Liver (tissue), 9 donors: ENCODE data around the gene OR8D2. TPM values are rescaled to one million over a fixed set of nuclear protein-coding genes. Genes with fewer than 3 reads are reported as not detected.

ENCODE experiments used
- DNase-seq: peaks from one replicate; pipeline ENCODE4 v3.0.0-alpha.2; 2017; ENCODE audit warnings: low spot score
- H3K27ac ChIP-seq, 2 donors: one replicate each; pipeline ENCODE4 v1.7.0; 2013; ENCODE audit warnings: inconsistent platforms in 2 of 2, low read length in 2 of 2, control low read depth in 1 of 2, low read depth in 1 of 2, mild to moderate bottlenecking in 1 of 2
- H3K27me3 ChIP-seq, 4 donors: one replicate each; pipeline versions ENCODE4 v1.6.1 to v1.7.0; 2013; ENCODE audit warnings: low read length in 3 of 4, inconsistent platforms in 1 of 4, mild to moderate bottlenecking in 1 of 4, moderate library complexity in 1 of 4; ENCODE audit not compliant: control insufficient read depth in 4 of 4, insufficient read depth in 4 of 4
- H3K36me3 ChIP-seq, 4 donors: one replicate each; pipeline versions ENCODE4 v1.6.1 to v1.7.0; 2013; ENCODE audit warnings: low read length in 3 of 4, mild to moderate bottlenecking in 3 of 4, low read depth in 1 of 4, moderate library complexity in 1 of 4; ENCODE audit not compliant: control insufficient read depth in 4 of 4, insufficient read depth in 3 of 4
- H3K4me1 ChIP-seq, 4 donors: one replicate each; pipeline versions ENCODE4 v1.6.1 to v1.7.0; 2013; ENCODE audit warnings: low read length in 3 of 4, mild to moderate bottlenecking in 3 of 4, moderate library complexity in 1 of 4; ENCODE audit not compliant: control insufficient read depth in 4 of 4, insufficient read depth in 4 of 4
- H3K4me3 ChIP-seq, 3 donors: one replicate each; pipeline versions ENCODE4 v1.6.1 to v1.7.0; 2013; ENCODE audit warnings: low read length in 3 of 3, control low read depth in 1 of 3, low read depth in 1 of 3, mild to moderate bottlenecking in 1 of 3
- H3K9ac ChIP-seq, 2 donors: one replicate each; pipeline ENCODE4 v1.7.0; 2013; ENCODE audit warnings: low read length in 2 of 2, mild to moderate bottlenecking in 2 of 2, moderate library complexity in 2 of 2, control low read depth in 1 of 2, low read depth in 1 of 2
- H3K9me3 ChIP-seq, 4 donors: one replicate each; pipeline versions ENCODE4 v1.6.1 to v1.7.0; 2013; ENCODE audit warnings: low read length in 3 of 4; ENCODE audit not compliant: control insufficient read depth in 4 of 4
- ATF3 ChIP-seq: IDR thresholded peaks from 2 replicates; pipeline ENCODE4 v1.6.1; 2016; ENCODE audit warnings: antibody characterized with exemption
- EGR1 ChIP-seq, 2 donors: IDR thresholded peaks; 2 replicates each; pipeline ENCODE4 v1.6.1; 2016 to 2018; ENCODE audit warnings: antibody characterized with exemption in 2 of 2, low read depth in 2 of 2
- FOXA1 ChIP-seq: IDR thresholded peaks from 2 replicates; pipeline ENCODE4 v1.6.1; 2016; ENCODE audit warnings: antibody characterized with exemption
- FOXA2 ChIP-seq: IDR thresholded peaks from 2 replicates; pipeline ENCODE4 v1.6.1; 2016; ENCODE audit warnings: antibody characterized with exemption
- GABPA ChIP-seq, 2 donors: IDR thresholded peaks in 1 of 2; conservative IDR thresholded peaks in 1 of 2; 2 replicates each; pipeline ENCODE4 v1.6.1; 2016; ENCODE audit warnings: antibody characterized with exemption in 2 of 2, mild to moderate bottlenecking in 1 of 2, moderate library complexity in 1 of 2
- HNF4A ChIP-seq, 2 donors: conservative IDR thresholded peaks; 2 replicates each; pipeline ENCODE4 v1.6.1; 2016; ENCODE audit warnings: antibody characterized with exemption in 2 of 2, mild to moderate bottlenecking in 2 of 2
- HNF4G ChIP-seq: IDR thresholded peaks from 2 replicates; pipeline ENCODE4 v1.6.1; 2016; ENCODE audit warnings: antibody characterized with exemption
- JUND ChIP-seq, 2 donors: IDR thresholded peaks; 2 replicates each; pipeline ENCODE4 v1.6.1; 2016; ENCODE audit warnings: antibody characterized with exemption in 2 of 2
- MAX ChIP-seq: IDR thresholded peaks from 2 replicates; pipeline ENCODE4 v1.6.1; 2016; ENCODE audit warnings: antibody characterized with exemption
- NR2F2 ChIP-seq: IDR thresholded peaks from 2 replicates; pipeline ENCODE4 v1.6.1; 2016; ENCODE audit warnings: antibody characterized with exemption
- RAD21 ChIP-seq, 2 donors: IDR thresholded peaks; 2 replicates each; pipeline ENCODE4 v1.6.1; 2016; ENCODE audit warnings: antibody characterized with exemption in 2 of 2, mild to moderate bottlenecking in 2 of 2
- RXRA ChIP-seq, 2 donors: IDR thresholded peaks; 2 replicates each; pipeline ENCODE4 v1.6.1; 2017 to 2018; ENCODE audit warnings: antibody characterized with exemption in 2 of 2, mild to moderate bottlenecking in 1 of 2
- SP1 ChIP-seq: IDR thresholded peaks from 2 replicates; pipeline ENCODE4 v1.6.1; 2018; ENCODE audit warnings: antibody characterized with exemption, mild to moderate bottlenecking
- TAF1 ChIP-seq: conservative IDR thresholded peaks from 2 replicates; pipeline ENCODE4 v1.6.1; 2016; ENCODE audit warnings: antibody characterized with exemption, mild to moderate bottlenecking
- YY1 ChIP-seq: IDR thresholded peaks from 2 replicates; pipeline ENCODE4 v1.6.1; 2016; ENCODE audit warnings: antibody characterized with exemption, mild to moderate bottlenecking
- ZBTB33 ChIP-seq: IDR thresholded peaks from 2 replicates; pipeline ENCODE4 v1.6.1; 2016; ENCODE audit warnings: antibody characterized with exemption
- WGBS: extraction: QIAGEN DNeasy Blood & Tissue Kit; methylation state at CpG from one replicate; pipeline ENCODE4 v1.1.7; 2013; 5-methylcytosine and 5-hydroxymethylcytosine counted together
- polyA plus RNA-seq, 2 donors: library from polyadenylated mRNA; stranded (reverse) in 1 of 2; unstranded in 1 of 2; fragments of 200-250 nt in 1 of 2; fragments of >200 nt in 1 of 2; fragmentation: Nextera tagmentation in 1 of 2; extraction: Ambion mirVana in 1 of 2; gene quantifications; one replicate each; pipeline versions ENCODE4 v1.2.1 to v1.2.3, GENCODE V29; 2013 to 2015
- total RNA-seq, 2 donors: library from RNA; depleted of rRNA; stranded (reverse); fragments of >200 nt; gene quantifications; one replicate each; pipeline ENCODE4 v1.2.3, GENCODE V29; 2014
- TF ChIP-seq, protein P1 (sequence below): IDR thresholded peaks from 2 replicates; pipeline ENCODE4 v1.6.1; 2016; ENCODE audit warnings: antibody characterized with exemption, mild to moderate bottlenecking
- donor health status: healthy.
- donor health status: healthy.
- donor health status: healthy.
- donor health status: healthy.
- donor health status: healthy.

The OR8D2 gene
- total and polyA plus RNA-seq, 4 donors, result not detected

- 62% methylated on average over 3 of the region's 3 CpGs for WGBS
- no peaks in the 10 kb centered on the region for H3K4me1 ChIP-seq
- H3K4me3 ChIP-seq, result no peak overlapping the region
- H3K9ac ChIP-seq, result no peak overlapping the region
- no peak for DNase-seq
- peaks cover 0 to 1% (median 0%) of the 10 kb centered on the region in 4 donors for H3K9me3 ChIP-seq
- H3K27ac ChIP-seq, result no peak overlapping the region
- no peaks in the 10 kb centered on the region for H3K27me3 ChIP-seq
- no peaks in the 10 kb centered on the region for H3K36me3 ChIP-seq
- TF ChIP-seq GABPA (IDR thresholded peaks at IDR 0.05 in 1 of 2, conservative IDR thresholded peaks at IDR 0.05 in 1 of 2) (no peak), ATF3 (no peak), TAF1 (no peak), RAD21 (IDR thresholded peaks at IDR 0.05) (no peak), MAX (no peak), RXRA (IDR thresholded peaks at IDR 0.05) (no peak), NR2F2 (no peak), JUND (IDR thresholded peaks at IDR 0.05) (no peak), FOXA2 (no peak), HNF4G (no peak), SP1 (no peak), FOXA1 (no peak), ZBTB33 (no peak)
- TF ChIP-seq, protein P1, sequence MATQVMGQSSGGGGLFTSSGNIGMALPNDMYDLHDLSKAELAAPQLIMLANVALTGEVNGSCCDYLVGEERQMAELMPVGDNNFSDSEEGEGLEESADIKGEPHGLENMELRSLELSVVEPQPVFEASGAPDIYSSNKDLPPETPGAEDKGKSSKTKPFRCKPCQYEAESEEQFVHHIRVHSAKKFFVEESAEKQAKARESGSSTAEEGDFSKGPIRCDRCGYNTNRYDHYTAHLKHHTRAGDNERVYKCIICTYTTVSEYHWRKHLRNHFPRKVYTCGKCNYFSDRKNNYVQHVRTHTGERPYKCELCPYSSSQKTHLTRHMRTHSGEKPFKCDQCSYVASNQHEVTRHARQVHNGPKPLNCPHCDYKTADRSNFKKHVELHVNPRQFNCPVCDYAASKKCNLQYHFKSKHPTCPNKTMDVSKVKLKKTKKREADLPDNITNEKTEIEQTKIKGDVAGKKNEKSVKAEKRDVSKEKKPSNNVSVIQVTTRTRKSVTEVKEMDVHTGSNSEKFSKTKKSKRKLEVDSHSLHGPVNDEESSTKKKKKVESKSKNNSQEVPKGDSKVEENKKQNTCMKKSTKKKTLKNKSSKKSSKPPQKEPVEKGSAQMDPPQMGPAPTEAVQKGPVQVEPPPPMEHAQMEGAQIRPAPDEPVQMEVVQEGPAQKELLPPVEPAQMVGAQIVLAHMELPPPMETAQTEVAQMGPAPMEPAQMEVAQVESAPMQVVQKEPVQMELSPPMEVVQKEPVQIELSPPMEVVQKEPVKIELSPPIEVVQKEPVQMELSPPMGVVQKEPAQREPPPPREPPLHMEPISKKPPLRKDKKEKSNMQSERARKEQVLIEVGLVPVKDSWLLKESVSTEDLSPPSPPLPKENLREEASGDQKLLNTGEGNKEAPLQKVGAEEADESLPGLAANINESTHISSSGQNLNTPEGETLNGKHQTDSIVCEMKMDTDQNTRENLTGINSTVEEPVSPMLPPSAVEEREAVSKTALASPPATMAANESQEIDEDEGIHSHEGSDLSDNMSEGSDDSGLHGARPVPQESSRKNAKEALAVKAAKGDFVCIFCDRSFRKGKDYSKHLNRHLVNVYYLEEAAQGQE, result no peak
Observed at GRCh38 chr11:124285610-124286344, 34.2 kb downstream of the OR8D2 start.

DNA sequence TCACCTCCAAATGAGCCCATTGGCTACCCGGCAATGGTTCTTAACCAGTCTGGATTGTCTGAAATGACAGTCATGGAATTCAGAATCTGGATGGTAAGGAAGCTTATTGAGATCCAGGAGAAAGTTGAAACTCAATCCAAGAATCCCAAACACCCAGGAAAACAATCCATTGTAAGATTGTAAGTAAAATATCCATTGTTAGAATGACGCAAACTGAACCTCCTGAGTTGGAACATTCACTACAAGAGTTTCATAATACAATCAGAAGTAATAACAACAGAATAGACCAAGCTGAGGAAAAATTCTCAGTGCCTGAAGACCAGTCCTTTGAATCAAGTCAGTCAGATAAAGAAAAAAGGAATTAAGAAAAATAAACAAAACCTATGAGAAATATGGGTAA, 41.7 kb downstream of the OR8D2 start:
- no peak overlapping the region for H3K27ac ChIP-seq
- no peak overlapping the region for H3K4me3 ChIP-seq
- no peak overlapping the region for H3K9ac ChIP-seq
- 46% methylated on average over 2 of the region's 2 CpGs for WGBS
- H3K4me1 ChIP-seq, result no peaks in the 10 kb centered on the region
- H3K27me3 ChIP-seq, result no peaks in the 10 kb centered on the region
- no peaks in the 10 kb centered on the region for H3K9me3 ChIP-seq
- H3K36me3 ChIP-seq, result no peaks in the 10 kb centered on the region
- DNase-seq, result no peak
- TF ChIP-seq EGR1 (IDR thresholded peaks at IDR 0.05; ENCODE audit: low read depth in 2 of 2), result no peak
- TF ChIP-seq HNF4G, result no peak
- TF ChIP-seq TAF1, result no peak
- TF ChIP-seq RAD21 (IDR thresholded peaks at IDR 0.05), result no peak
- no peak for TF ChIP-seq FOXA1
- TF ChIP-seq MAX, result no peak
- no peak for TF ChIP-seq GABPA (IDR thresholded peaks at IDR 0.05 in 1 of 2, conservative IDR thresholded peaks at IDR 0.05 in 1 of 2)
- TF ChIP-seq SP1, result no peak
- no peak for TF ChIP-seq JUND (IDR thresholded peaks at IDR 0.05)
- TF ChIP-seq RXRA (IDR thresholded peaks at IDR 0.05), result no peak
- TF ChIP-seq, protein P1, result no peak
- no peak for TF ChIP-seq ATF3
- TF ChIP-seq HNF4A (conservative IDR thresholded peaks at IDR 0.05), result no peak
- TF ChIP-seq NR2F2, result no peak
- TF ChIP-seq FOXA2, result no peak
- no peak for TF ChIP-seq YY1
- TF ChIP-seq ZBTB33, result no peak
